Astrocyte of the cerebellum (primary cell): ENCODE results near the gene GPRC5C.

Experiments used
- DNase-seq: peaks from one replicate; pipeline ENCODE4 v3.0.0-alpha.2; 2011; ENCODE audit warnings: low read depth
- H3K4me3 ChIP-seq: 2 replicates; pipeline ENCODE4 v1.5.1; 2011; ENCODE audit warnings: mild to moderate bottlenecking, low read depth, low read length, moderate library complexity
- in situ Hi-C: cut with HindIII; loops from 2 replicates; pipeline ENCODE4 v1.10.0; 2017; ENCODE audit warnings: low sequenced_read_pairs
- TF ChIP-seq, protein P1 (sequence below): IDR thresholded peaks from 2 replicates; pipeline ENCODE4 v1.5.1; 2012; ENCODE audit warnings: low read length, low read depth, moderate library complexity, mild to moderate bottlenecking; ENCODE audit errors: missing control alignments

The GPRC5C gene

DNA sequence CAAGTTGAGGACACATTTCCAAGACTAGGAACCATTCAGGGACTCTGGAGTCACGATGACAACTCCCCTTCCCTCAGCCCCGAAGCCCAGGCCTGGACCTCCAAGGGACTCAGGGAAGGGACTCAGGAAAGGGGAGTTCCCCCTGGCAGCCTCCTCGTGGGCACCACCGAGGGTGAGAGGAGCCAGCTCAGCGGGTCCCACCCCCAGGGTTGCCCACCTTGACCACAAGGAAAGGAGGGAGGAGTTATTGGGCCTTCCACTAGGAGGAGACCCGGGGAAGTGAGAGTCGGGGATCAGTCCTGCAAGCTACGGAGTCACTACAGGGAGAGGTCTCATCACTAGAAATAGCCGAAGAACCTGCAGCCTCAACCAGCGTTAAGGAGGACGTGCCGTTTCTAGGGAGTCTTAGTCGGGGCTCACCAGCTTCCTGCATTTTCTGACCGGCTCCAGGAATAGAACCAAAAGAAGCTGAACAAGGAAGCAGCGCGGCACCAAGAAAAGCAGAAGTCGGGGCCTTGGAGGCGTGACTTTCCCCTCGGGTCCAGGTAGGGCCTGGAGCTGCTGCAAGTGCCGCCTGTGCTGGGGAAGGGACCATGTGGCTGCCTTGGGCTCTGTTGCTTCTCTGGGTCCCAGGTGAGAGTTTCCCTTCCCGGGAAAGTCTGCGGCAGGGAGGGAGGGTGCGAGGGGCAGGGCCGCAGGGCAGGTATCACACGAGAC, 34.4 kb downstream of the GPRC5C start, which contains the start of gene CD300A:
Gene CD300A, plus strand, starts transcription at position 524 of the 717 bp plus-strand sequence. Its CDS starts 70 bp downstream, at position 594.
- in situ Hi-C loops = no loop called here
- no peak within 1 kb of the TSS for H3K4me3 ChIP-seq
- TF ChIP-seq, protein P1, sequence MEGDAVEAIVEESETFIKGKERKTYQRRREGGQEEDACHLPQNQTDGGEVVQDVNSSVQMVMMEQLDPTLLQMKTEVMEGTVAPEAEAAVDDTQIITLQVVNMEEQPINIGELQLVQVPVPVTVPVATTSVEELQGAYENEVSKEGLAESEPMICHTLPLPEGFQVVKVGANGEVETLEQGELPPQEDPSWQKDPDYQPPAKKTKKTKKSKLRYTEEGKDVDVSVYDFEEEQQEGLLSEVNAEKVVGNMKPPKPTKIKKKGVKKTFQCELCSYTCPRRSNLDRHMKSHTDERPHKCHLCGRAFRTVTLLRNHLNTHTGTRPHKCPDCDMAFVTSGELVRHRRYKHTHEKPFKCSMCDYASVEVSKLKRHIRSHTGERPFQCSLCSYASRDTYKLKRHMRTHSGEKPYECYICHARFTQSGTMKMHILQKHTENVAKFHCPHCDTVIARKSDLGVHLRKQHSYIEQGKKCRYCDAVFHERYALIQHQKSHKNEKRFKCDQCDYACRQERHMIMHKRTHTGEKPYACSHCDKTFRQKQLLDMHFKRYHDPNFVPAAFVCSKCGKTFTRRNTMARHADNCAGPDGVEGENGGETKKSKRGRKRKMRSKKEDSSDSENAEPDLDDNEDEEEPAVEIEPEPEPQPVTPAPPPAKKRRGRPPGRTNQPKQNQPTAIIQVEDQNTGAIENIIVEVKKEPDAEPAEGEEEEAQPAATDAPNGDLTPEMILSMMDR = no peak
- DNase-seq = no peak

DNA sequence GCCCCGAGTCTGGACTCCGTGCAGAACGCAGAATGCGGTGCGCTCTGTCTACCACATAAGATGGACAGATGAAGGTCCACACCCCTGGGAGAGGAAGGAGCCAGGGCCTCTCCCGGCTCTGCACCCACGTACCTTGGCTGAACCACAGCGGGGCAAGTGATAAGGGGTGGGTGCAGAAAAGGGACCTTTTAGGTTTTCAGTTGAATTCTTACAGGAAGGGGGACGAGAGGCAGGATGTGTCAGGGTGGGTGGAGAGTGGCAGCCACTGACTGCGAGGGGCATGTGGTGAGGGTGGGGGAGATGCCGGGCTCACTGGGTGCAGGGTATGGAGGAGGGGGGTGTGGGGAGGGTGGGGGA, 34.9 kb downstream of the GPRC5C start:
- TF ChIP-seq, protein P1 = no peak
- DNase-seq = no peak
- in situ Hi-C loops = no loop called here
- no peak overlapping the region for H3K4me3 ChIP-seq

DNA sequence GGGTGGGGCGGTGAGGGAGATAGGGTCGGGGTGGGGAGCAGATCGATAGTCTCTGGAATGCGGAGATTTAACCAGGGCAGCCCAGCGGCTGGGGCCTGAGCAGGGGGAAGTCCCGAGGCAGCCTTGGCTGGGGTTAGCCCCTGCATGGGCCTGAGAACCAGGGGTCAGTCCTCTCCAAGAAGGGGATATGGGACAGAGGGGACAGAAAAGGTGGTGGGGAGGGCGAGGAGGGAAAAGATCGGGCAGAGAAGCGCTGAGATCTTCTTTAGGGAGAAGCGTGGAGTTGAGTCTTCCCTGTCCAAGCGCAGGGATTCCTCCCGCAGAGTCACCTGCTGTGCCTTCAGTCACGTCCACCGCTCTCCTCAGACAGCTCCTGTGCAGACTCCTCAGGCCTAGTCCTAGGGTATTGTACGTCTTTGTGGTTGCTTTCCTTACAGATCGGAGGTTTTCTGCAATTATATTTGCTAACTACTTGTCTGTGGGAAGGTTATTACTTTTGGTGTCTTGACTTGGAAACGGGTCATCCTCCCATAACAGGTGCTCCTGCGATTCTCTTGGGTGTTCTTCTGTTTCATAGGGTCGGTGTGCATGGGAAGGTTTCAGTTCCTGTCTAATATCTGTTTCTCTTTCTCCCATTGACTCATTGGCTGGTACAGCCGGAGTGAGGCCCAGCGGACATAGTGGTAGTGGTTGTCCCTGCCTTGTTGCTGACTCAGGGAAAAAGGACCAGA, 35.5 kb downstream of the GPRC5C start:
- H3K4me3 ChIP-seq = no peak overlapping the region
- TF ChIP-seq, protein P1 = no peak
- DNase-seq = no peak
- in situ Hi-C loops = no loop called here

DNA sequence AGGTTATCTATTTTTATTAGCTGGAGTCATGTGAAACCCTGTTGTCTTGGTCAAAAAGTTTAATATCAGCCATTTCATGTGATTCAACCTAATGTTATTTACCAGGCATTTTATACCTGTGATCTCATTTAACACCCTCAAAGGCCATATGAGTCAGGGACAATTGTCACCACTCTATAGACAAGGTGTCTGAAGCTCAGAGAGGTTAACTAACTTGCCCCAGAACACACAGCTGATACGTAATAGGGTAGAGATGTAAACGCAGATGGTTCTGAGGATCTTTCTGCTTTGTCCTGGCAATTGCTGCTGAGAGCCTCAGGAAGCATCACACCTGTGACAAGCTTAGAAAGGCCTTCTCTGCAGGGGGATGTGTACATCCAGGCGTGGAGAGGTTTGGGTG, 39.5 kb downstream of the GPRC5C start:
- in situ Hi-C loops = no loop called here
- no peak for DNase-seq
- H3K4me3 ChIP-seq = no peak overlapping the region
- TF ChIP-seq, protein P1 = no peak

DNA sequence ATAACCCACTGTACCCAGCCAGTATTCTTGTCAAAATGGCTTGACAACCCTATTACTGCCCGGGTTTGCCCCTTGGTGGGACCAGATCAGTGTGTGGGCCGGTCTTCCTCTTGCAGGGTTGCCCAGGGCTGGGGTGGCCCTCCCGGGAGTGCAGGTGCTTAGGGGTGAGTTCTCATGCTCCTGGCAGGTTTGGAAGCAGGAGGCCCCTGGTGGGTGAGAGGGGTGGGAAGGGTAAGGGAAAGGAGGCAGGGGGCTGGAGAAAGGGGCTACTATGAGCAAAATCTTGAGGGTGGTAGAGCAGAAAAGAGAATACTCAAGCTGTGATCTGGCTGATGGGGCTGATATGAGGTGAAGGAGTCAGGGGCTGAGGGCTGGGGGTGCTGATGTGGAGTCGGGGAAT, 41.0 kb downstream of the GPRC5C start:
- TF ChIP-seq, protein P1 = no peak

DNA sequence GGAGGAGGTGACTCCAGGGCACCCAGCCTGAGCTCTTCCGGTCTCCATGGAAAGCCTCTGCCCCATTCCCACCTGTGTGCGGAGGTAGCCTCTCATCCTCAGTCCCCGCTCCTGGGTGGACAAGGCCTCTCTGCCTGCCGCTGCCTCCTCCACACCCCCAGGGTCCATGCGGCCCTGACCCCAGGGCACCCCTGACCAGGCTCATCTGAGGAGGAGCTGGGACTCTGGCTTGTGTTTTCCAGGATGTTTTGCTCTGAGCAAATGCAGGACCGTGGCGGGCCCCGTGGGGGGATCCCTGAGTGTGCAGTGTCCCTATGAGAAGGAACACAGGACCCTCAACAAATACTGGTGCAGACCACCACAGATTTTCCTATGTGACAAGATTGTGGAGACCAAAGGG, 41.4 kb downstream of the GPRC5C start:
- TF ChIP-seq, protein P1 = no peak
- no peak for DNase-seq
- no peak overlapping the region for H3K4me3 ChIP-seq
- in situ Hi-C loops = no loop called here

More for the DNA sequence above, 41.0 kb downstream of the GPRC5C start:
- no peak for DNase-seq
- H3K4me3 ChIP-seq = no peak overlapping the region
- in situ Hi-C loops = no loop called here
